GM12864 (cell line): Measurements from ENCODE around the gene FURIN.
A peak's percentile ranks its signal among the peaks of the same experiment; 100 is the strongest.

ENCODE experiments used
- DNase-seq: peaks from one replicate; pipeline ENCODE4 v3.0.0-alpha.2; 2011; ENCODE audit warnings: low read depth
- H3K4me3 ChIP-seq: 2 replicates; pipeline ENCODE4 v1.5.1; 2011; ENCODE audit warnings: mild to moderate bottlenecking, low read depth, low read length, control low read depth
- CTCF ChIP-seq: IDR thresholded peaks from 2 replicates; pipeline ENCODE4 v1.5.1; 2011; ENCODE audit warnings: low read depth, mild to moderate bottlenecking, moderate library complexity, low read length, control low read depth, inconsistent platforms; ENCODE audit errors: missing control alignments

FURIN gene

GRCh38 chr15:90838139-90838538 is 30.2 kb upstream of the FURIN start:
- DNase-seq: no peak
- TF ChIP-seq CTCF: no peak
- H3K4me3 ChIP-seq: no peak overlapping the region; the same call in none of the 2 replicates

- no peak for DNase-seq
- peak; percentile 8 for TF ChIP-seq CTCF
- no peak overlapping the region; the same call in none of the 2 replicates for H3K4me3 ChIP-seq
Observed at GRCh38 chr15:90838544-90838943, 29.8 kb upstream of the FURIN start.

- TF ChIP-seq CTCF: no peak
- DNase-seq: peak; percentile 53
- peak overlapping the region; percentile 65 for H3K4me3 ChIP-seq
Observed at GRCh38 chr15:90839187-90840071, 29.0 kb upstream of the FURIN start.

- DNase-seq: no peak
- TF ChIP-seq CTCF: no peak
- H3K4me3 ChIP-seq: peak overlapping the region; percentile 65
Observed at GRCh38 chr15:90840157-90840855, 28.1 kb upstream of the FURIN start.

- TF ChIP-seq CTCF: no peak
- H3K4me3 ChIP-seq: no peak overlapping the region
- no peak for DNase-seq
Observed at GRCh38 chr15:90840954-90841353, 27.4 kb upstream of the FURIN start.

- H3K4me3 ChIP-seq: no peak overlapping the region
- DNase-seq: no peak
Observed at GRCh38 chr15:90844696-90845095, 23.7 kb upstream of the FURIN start.

More at GRCh38 chr15:90844696-90845095, 23.7 kb upstream of the FURIN start:
- no peak for TF ChIP-seq CTCF
